CD4-positive, alpha-beta T cell treated with Interferon gamma for 1 hour (primary cell): ENCODE data around the gene VPS37D.
"Not testable (repeated sequence)": the region's sequence is repeated elsewhere in the genome, so short reads cannot be mapped to it uniquely, and the experiment has no call there.

Experiments used
- DNase-seq: peaks from one replicate; pipeline ENCODE4 v3.0.0-alpha.2; 2020

Gene VPS37D, protein sequence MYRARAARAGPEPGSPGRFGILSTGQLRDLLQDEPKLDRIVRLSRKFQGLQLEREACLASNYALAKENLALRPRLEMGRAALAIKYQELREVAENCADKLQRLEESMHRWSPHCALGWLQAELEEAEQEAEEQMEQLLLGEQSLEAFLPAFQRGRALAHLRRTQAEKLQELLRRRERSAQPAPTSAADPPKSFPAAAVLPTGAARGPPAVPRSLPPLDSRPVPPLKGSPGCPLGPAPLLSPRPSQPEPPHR

DNA sequence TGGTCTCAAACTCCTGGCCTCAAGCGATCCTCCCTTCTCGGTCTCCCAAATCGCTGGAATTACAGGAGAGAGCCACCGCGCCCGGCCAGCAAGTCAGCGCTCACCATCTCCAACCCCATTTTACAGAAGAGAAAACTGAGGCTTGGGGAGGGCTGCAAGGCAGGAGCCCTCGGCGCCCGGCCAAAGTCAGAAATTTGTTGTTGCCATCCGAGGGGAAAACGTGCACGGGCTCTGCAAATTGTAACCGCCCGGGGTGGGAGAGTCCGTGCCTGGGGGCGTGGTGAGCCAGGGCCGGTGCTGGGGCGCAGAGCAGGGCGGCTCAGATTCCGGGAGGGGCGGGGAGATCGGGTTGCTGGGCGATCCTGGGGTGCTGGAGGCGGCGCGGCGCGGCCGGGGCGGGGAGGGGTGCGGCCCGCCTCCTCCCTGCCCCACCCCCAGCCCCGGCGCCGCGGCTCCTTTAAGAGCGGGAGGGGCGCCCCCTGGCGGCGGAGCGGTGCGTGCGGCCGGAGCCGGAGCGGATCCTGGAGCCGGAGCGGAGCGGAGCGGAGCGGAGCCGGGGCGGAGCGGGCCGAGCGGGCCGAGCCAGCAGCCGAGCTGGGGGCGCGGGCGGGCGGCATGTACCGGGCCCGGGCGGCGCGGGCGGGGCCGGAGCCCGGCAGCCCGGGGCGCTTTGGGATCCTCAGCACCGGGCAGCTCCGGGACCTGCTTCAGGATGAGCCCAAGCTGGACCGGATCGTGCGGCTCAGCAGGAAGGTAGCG lies at the start of gene VPS37D:
VPS37D (plus strand) TSS at position 488 of the 759 bp plus-strand sequence; CDS start at position 616, 128 bp downstream.
- DNase-seq: peak; percentile 90

DNA sequence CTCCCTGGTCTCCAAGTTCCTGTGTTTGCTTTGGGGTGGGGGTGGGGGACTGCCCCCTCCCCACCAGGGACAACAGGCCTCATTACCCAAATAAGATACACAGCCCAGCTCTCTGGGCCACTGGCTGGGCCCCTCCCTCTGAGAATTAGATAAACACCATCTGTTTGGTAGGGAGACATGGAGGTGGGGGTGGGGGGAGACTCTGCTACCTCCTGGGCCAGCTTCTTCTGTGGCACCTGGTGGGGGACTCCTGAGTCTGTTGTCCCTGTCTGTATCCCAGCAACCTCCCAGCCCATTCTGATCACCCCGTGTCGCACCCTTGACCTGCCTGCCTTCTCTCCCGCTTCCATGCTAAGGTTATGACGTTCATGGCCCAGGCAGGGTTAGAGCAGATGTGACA lies 49.1 kb upstream of the VPS37D start:
- DNase-seq: no peak

DNA sequence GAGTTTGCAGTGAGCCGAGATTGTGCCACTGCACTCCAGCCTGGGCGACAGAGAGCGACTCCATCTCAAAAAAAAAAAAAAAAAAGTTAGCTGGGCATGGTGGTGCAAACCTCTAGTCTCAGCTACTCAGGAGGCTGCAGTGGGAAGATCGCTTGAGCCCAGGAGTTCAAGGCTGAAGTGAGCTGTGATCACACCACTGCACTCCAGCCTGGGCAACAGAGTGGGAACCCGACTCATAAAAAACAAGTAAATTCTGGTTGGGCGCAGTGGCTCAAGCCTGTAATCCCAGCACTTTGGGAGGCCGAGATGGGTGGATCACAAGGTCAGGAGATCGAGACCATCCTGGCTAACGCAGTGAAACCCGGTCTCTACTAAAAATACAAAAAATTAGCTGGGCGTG lies 48.2 kb upstream of the VPS37D start:
- DNase-seq: not testable (repeated sequence)

DNA sequence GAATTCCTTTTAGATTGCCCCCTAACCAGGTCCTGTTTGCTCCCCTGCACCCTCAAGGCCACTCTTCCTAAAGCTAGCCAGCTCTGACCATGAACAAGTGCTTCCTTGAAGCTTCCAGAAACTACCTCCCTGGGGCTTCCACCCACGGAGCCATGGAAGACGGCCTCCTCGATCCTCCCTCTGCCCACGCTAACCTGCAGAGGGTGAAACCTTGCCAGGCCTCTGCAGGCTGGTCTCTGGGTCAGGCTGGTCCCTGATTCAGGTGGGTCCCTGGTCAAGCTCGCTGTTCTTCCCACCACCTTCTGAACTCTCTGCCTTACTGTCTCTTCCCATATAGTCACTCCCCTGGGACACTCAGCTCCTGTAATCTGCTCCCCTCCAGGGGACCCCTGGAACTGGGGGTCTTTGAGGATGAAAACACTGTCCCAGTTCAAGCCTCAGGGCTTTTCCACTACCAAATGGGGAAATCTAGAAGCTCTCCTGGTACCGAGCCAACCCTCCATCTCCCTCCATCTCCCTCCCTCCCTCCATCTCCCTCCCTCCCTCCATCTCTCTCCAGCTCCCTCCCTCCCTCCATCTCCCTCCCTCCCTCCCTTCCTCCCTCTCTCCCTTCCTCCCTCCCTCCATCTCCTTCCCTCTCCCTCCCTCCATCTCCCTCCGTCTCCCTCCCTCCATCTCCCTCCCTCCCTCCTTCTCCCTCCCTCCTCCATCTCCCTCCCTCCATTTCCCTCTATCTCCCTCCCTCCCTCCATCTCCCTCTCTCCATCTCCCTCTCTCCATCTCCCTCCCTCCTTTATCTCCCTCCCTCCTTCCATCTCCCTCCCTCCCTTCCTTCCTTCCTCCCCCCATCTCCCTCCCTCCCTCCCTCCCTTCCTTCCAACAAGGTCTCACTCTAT lies 46.2 kb upstream of the VPS37D start:
- no peak for DNase-seq

DNA sequence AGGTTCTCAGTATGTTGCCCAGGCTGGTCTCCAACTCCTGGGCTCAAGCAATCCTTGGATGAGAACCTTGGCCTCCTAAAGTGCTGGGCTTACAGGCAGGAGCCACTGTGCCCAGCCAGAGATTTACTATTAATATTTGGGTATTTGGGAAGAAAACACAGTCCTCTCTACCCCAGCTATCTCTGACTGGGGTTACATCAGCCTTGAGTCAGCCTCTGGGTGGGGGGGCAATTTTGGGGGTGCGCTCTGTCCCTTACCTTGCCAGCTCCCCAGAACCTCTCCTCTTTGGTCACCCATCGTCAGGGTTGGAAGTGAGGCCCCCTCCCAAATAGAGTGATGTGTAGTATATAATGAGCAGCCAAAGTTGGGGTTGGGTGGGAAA lies 45.1 kb upstream of the VPS37D start:
- no peak for DNase-seq

- DNase-seq: no peak
Observed at GRCh38 chr7:73622909-73623797, 44.5 kb upstream of the VPS37D start.

- peak; percentile 51 for DNase-seq
Observed at GRCh38 chr7:73623798-73624668, 43.6 kb upstream of the VPS37D start, which contains the start of gene MLXIPL. MLXIPL (minus strand) TSS chr7:73624522; CDS start chr7:73624492, 30 bp downstream.

DNA sequence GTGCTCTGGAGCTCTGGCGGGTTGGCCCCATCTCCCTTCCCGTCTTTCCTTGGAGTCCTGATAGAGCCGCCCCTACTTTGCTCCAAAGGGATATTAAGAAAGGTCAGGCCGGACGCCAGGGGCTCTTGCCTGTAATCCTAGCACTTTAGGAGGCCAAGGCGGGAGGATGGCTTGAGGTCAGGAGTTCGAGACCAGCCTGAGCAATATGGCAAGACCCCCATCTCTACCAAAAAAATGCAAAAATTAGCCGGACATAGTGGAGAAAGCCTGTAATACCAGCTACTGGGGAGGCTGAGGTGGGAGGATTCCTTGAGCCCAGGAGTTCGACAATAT lies 43.0 kb upstream of the VPS37D start:
- DNase-seq: no peak

GRCh38 chr7:73625276-73625675 lies 42.4 kb upstream of the VPS37D start:
- no peak for DNase-seq

GRCh38 chr7:73626814-73627213 lies 40.8 kb upstream of the VPS37D start:
- no peak for DNase-seq

- DNase-seq: no peak
Observed at GRCh38 chr7:73628504-73628903, 39.1 kb upstream of the VPS37D start.

- no peak for DNase-seq
Observed at GRCh38 chr7:73631558-73631957, 36.1 kb upstream of the VPS37D start.

- DNase-seq: no peak
Observed at GRCh38 chr7:73633323-73633722, 34.3 kb upstream of the VPS37D start.

- DNase-seq: no peak
Observed at GRCh38 chr7:73633844-73634243, 33.8 kb upstream of the VPS37D start.

DNA sequence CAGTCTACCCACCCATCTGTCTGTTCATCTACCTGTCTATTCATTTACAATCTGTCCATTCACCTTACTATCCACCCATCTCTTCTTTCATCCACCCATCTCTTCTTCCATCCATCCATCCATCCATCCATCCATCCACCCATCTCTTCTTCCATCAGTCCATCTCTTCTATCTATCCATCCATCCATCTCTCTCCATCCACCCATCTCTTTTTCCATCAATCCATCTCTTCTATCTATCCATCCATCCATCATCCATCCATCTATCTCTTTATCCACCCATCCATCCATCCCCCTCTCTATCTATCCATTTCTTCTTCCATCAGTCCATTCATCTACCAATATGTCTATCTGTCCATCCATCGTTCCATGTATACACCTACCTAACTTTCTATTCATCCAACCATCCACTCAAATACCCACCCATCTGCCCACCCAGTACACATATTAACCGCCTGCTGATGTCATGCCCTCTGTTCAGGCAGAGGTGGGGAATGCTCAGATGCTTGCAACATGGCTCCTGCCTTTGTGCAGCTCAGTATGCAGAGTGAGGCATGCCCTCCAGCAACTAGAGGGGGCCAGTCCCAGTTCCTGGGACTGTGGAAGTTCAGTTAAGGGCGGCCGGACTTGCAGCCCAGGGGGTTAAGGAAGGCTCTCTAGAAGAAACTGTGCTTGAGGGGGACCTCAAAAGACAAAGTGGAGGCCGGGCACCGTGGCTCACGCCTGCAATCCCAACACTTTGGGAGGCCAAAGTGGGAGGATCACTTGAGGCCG lies 32.0 kb upstream of the VPS37D start:
- no peak for DNase-seq

GRCh38 chr7:73638911-73639310 lies 28.7 kb upstream of the VPS37D start:
- no peak for DNase-seq

GRCh38 chr7:73642834-73643233 lies 24.8 kb upstream of the VPS37D start:
- DNase-seq: no peak

DNA sequence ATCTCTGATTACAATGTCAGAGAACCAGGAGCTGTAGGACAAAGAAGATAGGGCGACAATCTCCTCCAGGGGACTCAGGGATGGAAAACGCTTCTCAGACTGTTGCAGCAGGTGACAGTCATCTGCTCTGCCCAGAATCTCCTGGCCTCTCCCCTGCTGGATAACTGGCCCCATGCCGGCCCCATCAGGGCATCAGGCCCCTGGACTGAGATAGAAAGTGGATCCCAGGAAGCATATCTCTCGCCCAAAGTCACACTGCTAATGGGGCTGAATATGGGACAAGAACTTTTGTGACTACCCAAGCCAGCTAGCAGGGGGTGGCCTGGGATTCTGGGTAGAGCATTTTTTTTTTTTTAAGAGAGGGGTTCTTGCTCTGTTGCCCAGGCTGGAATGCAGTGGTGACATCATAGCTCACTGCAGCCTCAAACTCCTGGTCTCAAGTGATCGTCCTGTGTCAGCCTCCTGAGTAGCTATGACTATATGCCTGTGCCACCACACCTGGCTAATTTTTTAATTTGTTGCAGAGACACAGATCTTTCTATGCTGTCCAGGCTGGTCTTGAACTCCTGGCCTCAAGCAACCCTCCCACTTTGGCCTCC lies 22.8 kb upstream of the VPS37D start:
- no peak for DNase-seq

DNA sequence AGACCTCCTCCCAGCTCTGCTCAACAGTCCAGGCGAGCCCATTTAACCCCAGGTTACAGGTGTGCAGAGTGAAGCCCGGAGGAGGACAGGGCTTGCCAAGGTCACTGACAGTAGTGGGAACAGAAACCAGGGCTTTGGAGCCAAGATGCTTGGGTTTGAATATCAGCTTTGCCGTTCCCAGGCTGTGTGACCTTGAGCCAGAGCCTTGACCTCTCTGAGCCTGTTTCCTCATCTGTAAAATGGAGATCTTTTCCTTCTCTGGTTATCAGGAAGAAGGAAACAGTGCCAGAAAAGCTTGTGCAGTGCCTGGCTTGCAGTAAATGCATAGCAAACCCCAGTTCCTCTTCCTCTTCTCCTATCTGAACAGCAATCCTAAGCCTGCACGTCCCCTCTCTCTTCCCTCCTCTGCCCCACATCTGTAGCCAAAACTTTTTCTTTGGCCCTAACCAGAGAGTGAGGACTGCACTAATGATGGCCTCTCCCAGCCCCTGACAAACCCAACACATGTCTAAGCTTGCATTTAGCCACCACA lies 21.9 kb upstream of the VPS37D start:
- no peak for DNase-seq
